ENCODE results near the gene ARPC2. TPM values are rescaled to one million over a fixed set of nuclear protein-coding genes. Genes with fewer than 3 reads are reported as not detected.
"Not testable (repeated sequence)": the region's sequence is repeated elsewhere in the genome, so short reads cannot be mapped to it uniquely, and the experiment has no call there.

ARPC2 gene
- 100 to 1,000 TPM; 567 to 656 TPM for total RNA-seq

DNA sequence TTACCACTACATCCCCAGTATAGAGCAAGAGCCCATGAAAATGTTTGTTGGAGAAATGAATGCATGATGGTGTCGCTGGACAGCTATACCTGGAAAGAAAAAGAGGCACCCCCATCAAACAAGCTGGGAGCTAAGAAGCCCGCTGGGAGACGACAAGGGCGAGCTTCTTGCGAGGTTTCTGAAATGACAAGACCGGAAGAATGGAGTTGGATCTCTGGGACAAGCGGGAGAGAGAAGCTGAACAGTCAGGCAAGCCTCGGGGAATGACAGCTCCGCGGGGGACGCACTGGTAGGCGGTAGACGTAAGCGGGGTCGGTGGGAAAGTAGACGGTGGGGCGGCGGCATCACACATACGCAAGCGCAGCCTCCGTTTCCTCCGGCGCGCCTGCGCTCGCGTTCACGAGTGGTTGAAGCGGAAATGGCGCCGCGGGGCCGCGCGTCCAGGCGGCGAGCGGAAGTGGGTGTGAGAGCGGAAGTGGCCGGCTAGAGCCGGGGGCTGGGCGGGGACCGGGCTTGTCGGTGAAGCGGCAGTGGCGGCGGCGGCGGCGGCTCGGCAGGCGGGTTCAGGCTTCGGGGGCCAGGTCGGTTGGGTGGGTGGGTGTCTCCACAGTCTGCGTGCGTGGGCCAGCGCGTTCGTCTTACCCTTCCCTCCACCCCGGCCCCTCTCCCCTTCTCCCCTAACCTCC lies at the start of gene ARPC2:
Gene ARPC2, plus strand, starts transcription at position 516 of the 686 bp plus-strand sequence. CDS start 282 bp downstream, outside the sequence.
- peak; percentile 92 to 97 for DNase-seq (ENCODE audit: low spot score in 2 of 2)
- ATAC-seq, result peak; percentile 77 to 85

GRCh38 chr2:218168016-218168415 lies 49.0 kb upstream of the ARPC2 start:
- Mint-ChIP-seq H3K27ac (no peak overlapping the region), H3K9me3 (no peaks in the 10 kb centered on the region)
- DNase-seq (ENCODE audit: low spot score in 2 of 2), result no peak

More for the DNA sequence above, at the start of gene ARPC2:
- H3K27ac Mint-ChIP-seq, result peak within 1 kb of the TSS; percentile 94 to 97
- H3K9me3 Mint-ChIP-seq, result no peaks in the 10 kb centered on the region
- peaks cover 39 to 60% of the 10 kb centered on the region in 2 donors for H3K36me3 Mint-ChIP-seq

DNA sequence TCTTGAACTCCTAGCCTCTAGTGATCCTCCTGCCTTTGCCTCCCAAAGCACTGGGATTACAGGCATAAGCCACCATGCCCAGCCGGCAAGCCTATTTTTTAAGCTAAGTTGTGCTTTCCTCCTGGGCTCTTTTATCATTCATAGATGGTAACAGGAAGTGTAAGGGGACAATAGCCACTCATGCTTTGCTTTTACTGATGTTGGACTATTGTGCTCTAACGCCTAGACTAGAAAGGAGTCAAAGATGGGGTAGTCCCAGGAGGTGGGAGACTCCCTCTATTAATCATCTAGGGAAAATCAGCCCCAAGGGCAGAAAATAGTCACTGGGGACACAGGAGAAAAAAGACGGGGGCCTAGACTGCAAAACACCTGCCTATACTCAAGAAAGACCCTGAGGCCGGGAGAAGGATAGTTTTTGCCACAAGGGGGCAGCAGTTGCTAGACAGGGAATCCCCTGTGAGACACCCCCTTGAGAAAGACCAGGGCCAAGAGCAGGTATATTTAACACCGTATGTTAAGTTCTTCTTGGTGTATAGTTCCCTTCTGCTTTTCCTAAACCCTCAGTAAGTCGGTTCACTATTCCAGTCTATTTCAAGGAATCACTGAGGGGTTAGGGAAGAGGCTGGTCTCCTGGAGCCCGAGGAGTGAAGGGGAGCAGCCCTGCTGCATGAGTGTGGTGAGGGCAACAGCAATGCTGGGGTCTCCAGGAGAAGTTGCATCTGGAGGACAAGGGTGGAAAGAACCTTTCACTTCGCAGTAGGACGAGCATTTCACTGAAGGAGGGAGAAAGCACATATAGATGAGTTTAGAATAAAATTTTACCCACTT lies 48.1 kb upstream of the ARPC2 start:
- ATAC-seq, result peak; percentile 78

More at GRCh38 chr2:218168016-218168415, 49.0 kb upstream of the ARPC2 start:
- H3K36me3 Mint-ChIP-seq, result no peaks in the 10 kb centered on the region
- ATAC-seq, result no peak

DNA sequence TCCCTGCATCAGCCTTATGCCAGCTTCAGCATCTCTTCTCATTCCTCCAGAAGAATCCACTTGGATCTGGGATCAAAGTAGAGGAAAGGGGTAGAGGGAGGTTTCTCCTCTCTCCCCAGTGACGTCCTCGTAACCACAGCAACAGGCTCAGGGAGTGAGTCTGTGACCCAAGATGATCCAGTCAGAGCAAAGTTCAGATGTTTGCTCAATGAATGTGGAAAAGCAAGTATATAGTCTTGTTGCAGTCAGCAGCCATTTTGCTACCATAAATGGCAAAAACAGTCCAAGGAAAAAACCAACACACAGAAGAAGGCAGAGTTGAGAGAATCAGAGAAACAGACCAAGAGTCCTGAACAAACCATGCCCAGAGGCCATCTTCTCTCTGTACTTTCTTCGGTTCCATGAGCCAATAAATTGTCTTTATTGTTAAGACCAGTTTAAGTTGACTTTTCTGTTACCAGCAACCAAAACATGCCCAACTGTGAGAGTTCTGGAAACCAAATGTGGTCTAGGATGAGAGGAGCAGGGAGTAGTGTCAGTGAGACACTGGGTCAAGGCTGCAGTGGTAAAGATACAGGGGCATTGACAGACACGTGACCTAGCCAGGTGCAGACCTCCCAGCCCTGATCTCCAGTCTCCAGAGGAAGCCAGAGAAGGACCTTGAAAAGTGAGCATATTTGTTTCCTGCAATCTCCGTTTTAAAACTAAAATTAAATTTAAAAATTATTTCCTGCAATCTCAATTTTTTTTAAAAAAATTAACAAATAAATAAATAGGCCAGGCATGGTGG lies 47.0 kb upstream of the ARPC2 start:
- H3K9me3 Mint-ChIP-seq, result no peaks in the 10 kb centered on the region
- DNase-seq (ENCODE audit: low spot score in 2 of 2), result no peak
- ATAC-seq, result no peak
- no peak overlapping the region for H3K27ac Mint-ChIP-seq
- no peaks in the 10 kb centered on the region for H3K36me3 Mint-ChIP-seq

More for the DNA sequence above, 48.1 kb upstream of the ARPC2 start:
- H3K36me3 Mint-ChIP-seq, result no peaks in the 10 kb centered on the region
- no peaks in the 10 kb centered on the region for H3K9me3 Mint-ChIP-seq
- H3K27ac Mint-ChIP-seq, result no peak overlapping the region
- DNase-seq (ENCODE audit: low spot score in 2 of 2), result peak in 1 of 2 donors; percentile 79

- not testable (repeated sequence) for H3K36me3 Mint-ChIP-seq; H3K9me3 Mint-ChIP-seq; ATAC-seq; DNase-seq (ENCODE audit: low spot score in 2 of 2); H3K27ac Mint-ChIP-seq
Observed at GRCh38 chr2:218171744-218172143, 45.2 kb upstream of the ARPC2 start.

DNA sequence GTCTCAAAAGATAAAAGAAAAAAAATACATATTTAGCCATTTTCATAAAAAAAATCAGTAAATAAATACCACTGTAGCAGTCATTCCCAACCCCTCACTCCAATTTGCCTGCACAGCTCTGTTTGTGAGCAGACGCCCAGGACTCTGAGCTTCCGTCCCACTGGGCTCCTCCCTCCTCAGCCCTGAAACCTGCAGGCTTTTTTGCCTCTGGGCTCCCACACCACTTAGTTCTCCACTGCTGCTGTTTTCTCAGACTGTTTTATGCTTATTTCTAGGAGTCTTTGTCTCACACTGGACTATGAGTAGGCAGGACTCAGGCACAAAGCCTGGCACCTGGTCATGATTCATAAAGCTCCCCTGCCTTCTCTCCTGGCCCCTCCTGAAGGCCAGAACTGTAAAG lies 44.1 kb upstream of the ARPC2 start:
- H3K27ac Mint-ChIP-seq, result no peak overlapping the region
- DNase-seq (ENCODE audit: low spot score in 2 of 2), result no peak
- no peaks in the 10 kb centered on the region for H3K36me3 Mint-ChIP-seq
- ATAC-seq, result no peak
- no peaks in the 10 kb centered on the region for H3K9me3 Mint-ChIP-seq

DNA sequence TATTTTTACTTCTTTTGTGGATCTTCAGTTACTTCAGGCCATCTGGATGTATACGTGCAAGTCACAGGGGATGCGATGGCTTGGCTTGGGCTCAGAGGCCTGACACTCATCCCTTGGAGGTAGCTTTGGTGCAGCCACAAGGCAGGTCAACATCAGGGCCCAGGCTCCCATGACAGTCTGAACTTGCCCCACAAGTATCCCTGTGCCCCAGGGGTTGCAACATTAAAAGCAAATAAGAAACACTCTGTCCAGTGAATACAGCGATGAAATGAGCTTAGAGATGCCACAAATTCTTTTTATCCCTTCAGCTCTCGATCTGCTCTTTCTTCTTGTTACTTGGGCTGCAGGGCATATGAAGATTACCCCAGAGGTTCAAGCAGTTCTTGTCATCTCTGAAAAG lies 37.2 kb upstream of the ARPC2 start:
- ATAC-seq (no peak), DNase-seq (ENCODE audit: low spot score in 2 of 2) (no peak)
- H3K9me3 Mint-ChIP-seq, result no peaks in the 10 kb centered on the region
- no peak overlapping the region for H3K27ac Mint-ChIP-seq
- H3K36me3 Mint-ChIP-seq, result no peaks in the 10 kb centered on the region

- H3K27ac Mint-ChIP-seq, result no peak overlapping the region
- no peaks in the 10 kb centered on the region for H3K36me3 Mint-ChIP-seq
- no peak for DNase-seq (ENCODE audit: low spot score in 2 of 2)
Observed at GRCh38 chr2:218180467-218181114, 36.4 kb upstream of the ARPC2 start.

GRCh38 chr2:218184331-218184730 lies 32.7 kb upstream of the ARPC2 start:
- DNase-seq (ENCODE audit: low spot score in 2 of 2) (no peak), ATAC-seq (no peak)
- no peaks in the 10 kb centered on the region for H3K36me3 Mint-ChIP-seq
- no peaks in the 10 kb centered on the region for H3K9me3 Mint-ChIP-seq
- H3K27ac Mint-ChIP-seq, result no peak overlapping the region

More at GRCh38 chr2:218180467-218181114, 36.4 kb upstream of the ARPC2 start:
- no peaks in the 10 kb centered on the region for H3K9me3 Mint-ChIP-seq
- no peak for ATAC-seq

DNA sequence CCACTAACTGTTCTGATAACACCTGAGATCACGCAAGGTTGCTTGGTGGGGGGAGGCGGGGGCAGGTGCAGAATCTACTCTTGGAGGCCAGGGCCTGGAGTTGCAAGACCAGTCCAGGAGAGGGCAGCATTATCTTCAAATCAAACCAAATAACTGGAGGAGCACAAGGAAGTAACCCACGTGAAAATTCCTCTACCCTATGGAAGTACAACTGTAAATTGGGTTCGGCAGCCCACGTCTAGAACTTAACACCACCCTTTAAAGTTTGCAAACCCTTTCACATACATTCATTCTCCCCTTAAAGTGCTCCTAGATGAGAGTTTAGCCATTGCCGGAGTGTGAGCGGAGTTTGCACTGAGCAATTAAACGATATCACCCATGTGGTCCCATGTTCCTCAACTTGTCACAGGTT lies 30.6 kb upstream of the ARPC2 start:
- H3K9me3 Mint-ChIP-seq, result no peaks in the 10 kb centered on the region
- ATAC-seq (peak; percentile 95 to 97), DNase-seq (ENCODE audit: low spot score in 2 of 2) (peak; percentile 65 to 72)
- no peaks in the 10 kb centered on the region for H3K36me3 Mint-ChIP-seq
- H3K27ac Mint-ChIP-seq, result peak overlapping the region in 1 of 2 donors; percentile 55

DNA sequence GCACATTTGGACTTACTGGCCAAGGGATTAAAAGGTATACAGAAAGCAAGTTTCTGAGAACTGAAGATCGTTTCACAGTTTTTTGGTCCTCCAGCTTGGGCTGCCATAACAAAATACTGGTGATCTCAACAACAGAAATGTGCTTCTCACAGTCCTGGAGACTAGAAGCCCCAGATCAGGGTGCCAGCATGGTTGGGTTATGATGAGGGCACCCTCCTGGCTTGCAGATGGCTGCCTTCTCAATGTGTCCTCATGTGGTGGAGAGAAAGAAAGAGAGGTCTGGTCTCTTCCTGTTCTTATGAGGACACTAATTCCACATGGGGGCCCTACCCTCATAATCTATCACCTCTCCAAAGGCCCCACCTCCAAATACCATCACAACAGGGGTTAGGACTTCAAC lies 30.1 kb upstream of the ARPC2 start:
- Mint-ChIP-seq H3K36me3 (no peaks in the 10 kb centered on the region), H3K27ac (peak overlapping the region in 1 of 2 donors; percentile 55), H3K9me3 (no peaks in the 10 kb centered on the region)
- ATAC-seq (peak in 1 of 2 donors; percentile 11), DNase-seq (ENCODE audit: low spot score in 2 of 2) (no peak)

DNA sequence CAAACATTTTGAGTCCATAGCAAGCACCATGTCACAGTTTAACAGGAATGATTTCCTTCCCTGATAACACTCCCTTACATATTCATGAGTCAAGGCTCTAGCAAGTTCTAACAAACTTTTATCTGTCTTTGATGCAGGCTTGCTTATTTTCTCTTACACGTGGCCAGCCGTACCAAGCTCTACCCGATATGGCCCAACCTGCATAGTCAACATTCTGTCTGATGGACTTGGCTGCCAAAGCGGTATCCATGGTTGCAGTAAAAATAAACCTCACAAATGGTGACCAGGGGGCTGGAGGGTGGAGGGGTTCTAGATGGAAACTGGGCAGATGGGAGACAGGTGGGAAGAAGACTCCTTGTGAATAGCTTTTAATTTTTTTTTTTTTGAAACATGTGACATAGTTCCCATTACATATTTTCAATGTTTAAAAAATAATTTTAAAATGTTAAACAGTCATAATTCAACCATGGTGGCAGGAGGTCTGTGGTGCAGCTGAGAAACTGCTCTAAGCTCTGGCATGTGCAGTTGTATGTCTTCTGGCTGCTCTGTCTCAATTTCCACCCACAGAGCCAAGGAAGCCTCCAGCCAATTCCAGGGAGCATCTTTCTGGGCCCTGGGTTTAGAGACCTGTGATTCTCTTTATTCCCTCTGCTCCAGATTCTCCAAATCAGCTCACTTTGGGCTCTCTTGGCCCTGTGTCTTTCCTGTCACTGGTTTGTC lies 29.5 kb upstream of the ARPC2 start:
- H3K27ac Mint-ChIP-seq, result no peak overlapping the region
- H3K9me3 Mint-ChIP-seq, result no peaks in the 10 kb centered on the region
- ATAC-seq (no peak), DNase-seq (ENCODE audit: low spot score in 2 of 2) (no peak)
- no peaks in the 10 kb centered on the region for H3K36me3 Mint-ChIP-seq

GRCh38 chr2:218188528-218188927 lies 28.5 kb upstream of the ARPC2 start:
- ATAC-seq (no peak), DNase-seq (ENCODE audit: low spot score in 2 of 2) (no peak)
- Mint-ChIP-seq H3K27ac (no peak overlapping the region), H3K9me3 (no peaks in the 10 kb centered on the region), H3K36me3 (no peaks in the 10 kb centered on the region)

DNA sequence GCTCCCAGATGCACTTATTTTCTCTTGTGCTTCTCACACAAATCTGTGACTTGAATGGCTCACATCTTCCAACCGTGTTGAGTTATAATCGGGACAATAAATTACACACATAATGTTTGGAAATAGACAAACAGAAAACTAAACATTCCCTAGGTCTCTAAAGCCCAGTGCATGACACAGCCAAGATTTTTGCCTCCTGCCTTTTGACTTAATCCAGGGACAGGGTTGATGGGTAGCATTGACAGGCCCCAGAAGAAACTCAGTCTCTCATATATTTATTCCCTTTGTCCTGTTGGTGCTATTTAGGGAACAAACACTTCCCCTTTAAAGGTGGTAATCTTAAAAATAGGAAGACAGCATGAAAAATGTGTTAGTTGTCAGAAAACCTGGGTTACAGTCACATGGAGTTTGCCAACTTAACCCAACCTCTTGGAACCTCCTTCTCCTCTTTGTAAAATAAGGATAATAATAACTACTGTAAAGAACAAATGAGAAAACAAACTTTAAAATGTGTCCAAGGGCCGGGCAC lies 24.0 kb upstream of the ARPC2 start:
- DNase-seq (ENCODE audit: low spot score in 2 of 2), result no peak
- H3K27ac Mint-ChIP-seq, result no peak overlapping the region
- no peaks in the 10 kb centered on the region for H3K36me3 Mint-ChIP-seq
- H3K9me3 Mint-ChIP-seq, result no peaks in the 10 kb centered on the region
- ATAC-seq, result no peak

GRCh38 chr2:218193701-218194100 lies 23.3 kb upstream of the ARPC2 start:
- no peaks in the 10 kb centered on the region for H3K36me3 Mint-ChIP-seq
- DNase-seq (ENCODE audit: low spot score in 2 of 2), result no peak
- ATAC-seq, result no peak
- no peaks in the 10 kb centered on the region for H3K9me3 Mint-ChIP-seq
- H3K27ac Mint-ChIP-seq, result no peak overlapping the region

- DNase-seq (ENCODE audit: low spot score in 2 of 2) (no peak), ATAC-seq (no peak)
- H3K9me3 Mint-ChIP-seq, result no peaks in the 10 kb centered on the region
- no peak overlapping the region for H3K27ac Mint-ChIP-seq
- no peaks in the 10 kb centered on the region for H3K36me3 Mint-ChIP-seq
Observed at GRCh38 chr2:218194880-218195279, 22.1 kb upstream of the ARPC2 start.

Data from activated naive CD4-positive, alpha-beta T cell treated with anti-CD3 and anti-CD28 coated beads, Interleukin-2, amount 50 U/mL, for 72 hours (primary cell).